Activated naive CD4-positive, alpha-beta T cell treated with anti-CD3 and anti-CD28 coated beads, Interleukin-2, amount 10 ng/mL, durations not matched to agents 7 days and 5 days (primary cell): Measurements from ENCODE around the gene FMN2.

Experiments
- CTCF ChIA-PET: fragments of 350-600 bp; sonication (Branson Sonifier 250); formaldehyde crosslinking; loops from one replicate; lab custom pipeline; 2021; ENCODE audit warnings: antibody characterized with exemption; lab: Charles Lee
- DNase-seq: peaks from one replicate; pipeline ENCODE4 v3.0.0-alpha.2; 2020
- H3K27ac Mint-ChIP-seq: one replicate; pipeline ENCODE4 v1.8.0; 2021; ENCODE audit warnings: mild to moderate bottlenecking, moderate library complexity, mixed read lengths
- H3K27me3 Mint-ChIP-seq: one replicate; pipeline ENCODE4 v1.8.0; 2021; ENCODE audit warnings: mild to moderate bottlenecking, mixed read lengths
- H3K36me3 Mint-ChIP-seq: one replicate; pipeline ENCODE4 v1.8.0; 2021; ENCODE audit warnings: mixed read lengths
- H3K4me1 Mint-ChIP-seq: one replicate; pipeline ENCODE4 v1.8.0; 2021; ENCODE audit warnings: mixed read lengths
- H3K4me3 Mint-ChIP-seq: one replicate; pipeline ENCODE4 v1.8.0; 2021; ENCODE audit warnings: mild to moderate bottlenecking, moderate library complexity, mixed read lengths
- H3K9me3 Mint-ChIP-seq: one replicate; pipeline ENCODE4 v1.8.0; 2021; ENCODE audit warnings: mixed read lengths

Gene FMN2

DNA sequence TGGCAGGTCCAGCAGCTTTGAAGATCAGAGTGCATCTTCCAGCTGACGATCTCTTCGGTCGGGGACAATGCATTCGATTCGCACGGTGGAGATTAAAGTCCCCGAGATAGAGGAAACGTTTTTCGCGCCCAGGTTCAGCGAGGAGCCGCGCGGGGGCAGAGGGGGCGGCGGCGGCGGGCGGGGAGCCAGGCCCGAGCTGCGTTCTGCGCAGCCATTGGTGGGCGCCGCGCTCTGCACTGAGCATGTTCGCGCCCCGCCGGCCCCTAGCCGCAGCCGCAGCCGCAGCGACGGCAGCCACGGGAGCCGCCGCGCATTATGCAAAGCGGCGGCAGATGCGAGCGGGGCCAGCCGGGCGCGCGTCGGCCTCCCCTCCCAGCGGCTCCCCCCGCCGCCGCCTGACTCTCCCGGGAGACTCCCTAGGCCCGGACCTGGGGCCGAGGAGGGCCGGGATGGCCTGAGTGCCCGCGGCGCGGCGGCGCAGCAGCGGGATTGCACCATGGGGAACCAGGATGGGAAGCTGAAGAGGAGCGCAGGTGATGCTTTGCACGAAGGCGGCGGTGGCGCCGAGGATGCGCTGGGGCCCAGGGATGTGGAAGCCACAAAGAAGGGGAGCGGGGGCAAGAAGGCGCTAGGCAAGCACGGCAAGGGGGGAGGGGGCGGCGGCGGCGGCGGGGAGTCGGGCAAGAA is at the start of gene FMN2:
FMN2 (plus strand) TSS at position 270 of the 687 bp plus-strand sequence; CDS start at position 497, 227 bp downstream.
- Mint-ChIP-seq H3K4me1 (peaks cover 2% of the 10 kb centered on the region), H3K9me3 (no peaks in the 10 kb centered on the region), H3K36me3 (no peaks in the 10 kb centered on the region), H3K27ac (no peak within 1 kb of the TSS), H3K4me3 (no peak within 1 kb of the TSS), H3K27me3 (peaks cover 51% of the 10 kb centered on the region)
- no peak for DNase-seq
- CTCF ChIA-PET: no interaction called here

DNA sequence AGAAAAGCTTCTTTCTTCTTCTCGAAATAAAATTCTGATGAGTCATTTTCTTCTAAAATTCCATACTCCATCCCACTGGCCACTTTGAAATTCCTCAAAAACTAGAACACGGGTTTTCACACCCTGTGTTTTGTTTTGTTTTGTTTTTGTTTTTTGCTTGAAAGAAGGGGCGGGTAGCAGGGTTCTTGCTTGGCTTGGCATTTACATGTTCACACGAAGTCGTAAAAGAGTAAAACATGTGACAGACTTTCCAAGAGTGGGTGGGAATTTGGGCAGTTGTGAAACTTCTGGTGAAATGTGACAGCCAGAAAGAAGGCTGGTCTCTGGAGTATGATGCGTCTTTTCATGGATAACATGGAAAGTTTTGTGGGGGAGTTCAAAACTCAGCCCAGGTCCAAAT is 47.1 kb upstream of the FMN2 start:
- Mint-ChIP-seq H3K9me3 (no peaks in the 10 kb centered on the region), H3K27me3 (no peaks in the 10 kb centered on the region), H3K4me1 (no peaks in the 10 kb centered on the region), H3K4me3 (no peak overlapping the region), H3K36me3 (no peaks in the 10 kb centered on the region), H3K27ac (no peak overlapping the region)
- CTCF ChIA-PET: no interaction called here
- DNase-seq: no peak

DNA sequence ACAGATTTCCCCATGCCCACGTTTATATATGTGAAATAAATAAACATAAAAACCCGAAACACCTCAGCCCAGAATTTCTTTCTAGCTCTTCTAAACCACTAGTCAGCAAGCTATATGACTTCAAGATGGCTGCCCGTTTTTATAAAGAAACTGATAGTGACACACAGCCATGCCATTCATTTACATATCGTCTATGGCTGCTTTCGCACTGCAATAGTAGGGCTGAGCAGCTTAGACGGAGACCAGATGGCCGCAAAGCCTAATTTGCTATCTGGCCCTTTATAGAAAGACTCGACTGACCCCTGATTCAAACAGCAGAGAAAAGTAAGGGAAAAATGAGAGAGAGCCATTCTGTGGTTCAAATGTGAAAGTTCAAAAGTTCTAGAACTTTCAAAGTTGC is 45.7 kb upstream of the FMN2 start:
- Mint-ChIP-seq H3K4me3 (no peak overlapping the region), H3K9me3 (no peaks in the 10 kb centered on the region), H3K27ac (no peak overlapping the region), H3K27me3 (no peaks in the 10 kb centered on the region), H3K4me1 (no peaks in the 10 kb centered on the region), H3K36me3 (no peaks in the 10 kb centered on the region)
- CTCF ChIA-PET: interaction anchor here (0.6 to 0.9 kb wide), 2 partner anchors 61 to 103 kb away, joined by 3 read pairs; no protein-coding TSS in a partner anchor
- DNase-seq: no peak

DNA sequence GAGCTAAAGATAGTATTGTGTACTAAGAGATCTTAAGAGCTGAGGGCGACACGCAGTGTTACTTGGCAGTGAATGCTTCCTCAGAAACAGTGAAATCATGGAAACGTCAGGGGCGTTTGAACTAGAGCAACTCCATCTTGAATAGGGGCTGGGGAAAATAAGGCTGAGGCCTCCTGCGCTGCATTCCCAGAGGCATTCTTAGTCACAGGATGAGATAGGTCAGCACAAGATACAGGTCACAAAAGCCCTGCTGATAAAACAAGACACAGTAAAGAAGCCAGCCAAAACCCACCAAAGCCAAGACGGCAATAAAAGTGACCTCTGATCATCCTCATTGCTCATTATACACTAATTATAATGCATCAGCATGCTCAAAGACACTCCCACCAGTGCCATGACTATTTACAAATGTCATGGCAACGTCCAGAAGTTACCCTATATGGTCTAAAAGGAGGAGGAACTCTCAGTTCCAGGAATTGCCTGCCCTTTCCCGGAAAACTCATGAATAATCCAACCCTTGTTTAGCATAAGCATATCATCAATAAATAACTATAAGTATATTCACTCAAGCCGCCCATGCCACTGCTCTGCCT is 37.5 kb upstream of the FMN2 start:
- no peaks in the 10 kb centered on the region for H3K27me3 Mint-ChIP-seq
- CTCF ChIA-PET: no interaction called here
- H3K4me3 Mint-ChIP-seq: no peak overlapping the region
- no peaks in the 10 kb centered on the region for H3K36me3 Mint-ChIP-seq
- H3K27ac Mint-ChIP-seq: no peak overlapping the region
- H3K4me1 Mint-ChIP-seq: no peaks in the 10 kb centered on the region
- H3K9me3 Mint-ChIP-seq: peaks cover 8% of the 10 kb centered on the region
- DNase-seq: no peak

DNA sequence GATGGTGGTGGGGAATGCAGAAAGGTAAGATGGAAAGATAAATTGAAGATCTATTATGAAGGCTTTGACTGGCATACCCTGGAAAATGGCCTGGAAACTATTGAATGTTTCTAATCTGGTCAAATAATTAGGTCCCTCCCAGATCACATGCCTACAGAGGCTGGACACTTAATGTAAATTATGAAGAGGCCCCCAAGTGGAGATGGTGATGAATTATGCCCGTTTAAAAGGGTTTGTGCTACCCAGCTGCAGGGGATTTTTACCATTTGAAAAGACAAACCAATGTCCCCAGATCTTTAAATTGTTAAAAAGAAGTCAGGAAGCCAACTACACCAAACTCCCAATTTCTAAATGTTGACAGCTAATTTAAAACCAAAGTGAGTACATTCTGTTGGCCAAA is 35.7 kb upstream of the FMN2 start:
- no peak overlapping the region for H3K4me3 Mint-ChIP-seq
- no peaks in the 10 kb centered on the region for H3K36me3 Mint-ChIP-seq
- no peaks in the 10 kb centered on the region for H3K4me1 Mint-ChIP-seq
- H3K27ac Mint-ChIP-seq: no peak overlapping the region
- CTCF ChIA-PET: no interaction called here
- H3K9me3 Mint-ChIP-seq: peaks cover 8% of the 10 kb centered on the region
- H3K27me3 Mint-ChIP-seq: no peaks in the 10 kb centered on the region
- no peak for DNase-seq

DNA sequence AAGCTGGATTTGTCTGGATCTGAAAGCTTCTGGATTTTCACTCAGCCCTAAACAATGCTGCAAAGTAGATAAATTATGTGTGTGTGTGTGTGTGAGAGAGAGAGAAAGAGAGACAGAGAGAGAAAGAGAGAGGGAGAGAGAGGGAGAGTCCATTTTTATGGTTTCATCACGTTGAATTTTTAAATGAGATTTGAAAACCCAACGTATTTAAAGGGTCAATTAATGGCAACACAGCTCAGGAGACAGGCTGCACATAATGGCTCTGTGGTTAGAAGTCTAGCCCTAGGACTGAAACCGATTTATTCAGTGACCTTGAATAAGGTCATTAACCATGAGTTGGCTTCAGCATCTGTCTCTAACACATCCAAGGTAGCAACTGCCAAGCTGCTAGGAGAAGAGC is 35.3 kb upstream of the FMN2 start:
- Mint-ChIP-seq H3K27me3 (no peaks in the 10 kb centered on the region), H3K4me3 (no peak overlapping the region), H3K27ac (no peak overlapping the region), H3K36me3 (no peaks in the 10 kb centered on the region), H3K9me3 (peaks cover 8% of the 10 kb centered on the region), H3K4me1 (no peaks in the 10 kb centered on the region)
- CTCF ChIA-PET: no interaction called here
- DNase-seq: no peak

DNA sequence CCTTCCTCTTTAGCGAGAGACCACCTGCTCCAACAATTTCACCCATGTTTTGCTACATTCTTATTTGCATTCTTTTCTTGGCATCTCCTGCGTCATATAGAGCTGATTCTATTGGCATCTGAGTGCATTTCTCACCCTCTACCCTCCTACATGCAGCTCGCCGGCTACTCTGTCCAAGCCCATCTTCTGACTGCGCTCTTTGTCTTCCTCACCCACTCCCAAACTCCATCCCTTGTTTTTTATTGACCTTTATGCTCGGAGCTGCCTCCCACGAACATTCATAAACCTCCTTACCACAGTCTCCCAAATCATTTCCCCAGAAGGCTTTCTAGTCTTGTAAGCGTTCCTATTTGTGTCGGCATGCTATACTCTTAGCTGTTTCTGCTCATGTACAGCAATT is 33.6 kb upstream of the FMN2 start:
- Mint-ChIP-seq H3K27ac (no peak overlapping the region), H3K9me3 (peaks cover 3% of the 10 kb centered on the region), H3K4me3 (no peak overlapping the region), H3K4me1 (no peaks in the 10 kb centered on the region), H3K27me3 (no peaks in the 10 kb centered on the region), H3K36me3 (no peaks in the 10 kb centered on the region)
- CTCF ChIA-PET: no interaction called here
- no peak for DNase-seq

DNA sequence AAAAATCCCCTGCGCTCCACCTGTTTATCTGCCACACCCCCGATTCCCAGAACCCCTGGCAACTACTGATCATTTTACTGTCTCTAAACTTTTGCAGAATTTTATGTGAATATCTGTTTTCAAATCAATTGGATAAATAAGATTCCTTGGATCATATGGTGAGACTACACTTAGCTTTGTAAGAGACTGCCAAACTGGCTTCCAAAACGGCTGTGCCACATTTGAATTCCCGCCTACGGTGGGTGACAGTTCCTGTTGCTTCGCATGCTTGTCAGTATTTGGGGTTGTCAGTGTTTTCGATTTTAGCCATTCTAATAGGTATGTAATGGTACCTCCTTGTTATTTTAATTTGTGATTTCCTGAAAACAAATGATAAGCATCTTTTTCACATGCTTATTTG is 22.7 kb upstream of the FMN2 start:
- DNase-seq: no peak
- Mint-ChIP-seq H3K9me3 (no peaks in the 10 kb centered on the region), H3K4me3 (no peak overlapping the region), H3K27ac (no peak overlapping the region), H3K27me3 (no peaks in the 10 kb centered on the region), H3K36me3 (no peaks in the 10 kb centered on the region), H3K4me1 (no peaks in the 10 kb centered on the region)
- CTCF ChIA-PET: no interaction called here

DNA sequence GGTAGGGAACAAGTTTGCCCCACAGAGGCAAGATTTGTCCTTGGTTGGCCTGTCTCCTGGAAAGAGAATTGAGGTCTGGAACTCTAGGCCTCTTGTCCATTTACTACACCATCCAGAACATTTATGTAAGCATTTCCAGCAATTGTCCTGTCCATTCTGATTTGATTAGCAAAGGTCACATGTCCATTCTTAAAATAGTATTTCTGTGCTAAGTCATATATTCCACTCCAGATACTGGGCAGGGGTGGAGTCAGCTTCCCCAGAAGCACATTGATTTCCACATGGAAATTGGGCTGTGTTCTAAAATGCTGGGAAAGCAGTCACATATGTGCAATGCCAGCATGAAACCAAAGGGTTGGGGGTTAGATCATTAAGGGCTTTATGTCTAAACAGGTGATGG is 21.5 kb upstream of the FMN2 start:
- no peaks in the 10 kb centered on the region for H3K36me3 Mint-ChIP-seq
- no peak for DNase-seq
- no peak overlapping the region for H3K4me3 Mint-ChIP-seq
- no peak overlapping the region for H3K27ac Mint-ChIP-seq
- H3K9me3 Mint-ChIP-seq: no peaks in the 10 kb centered on the region
- H3K4me1 Mint-ChIP-seq: no peaks in the 10 kb centered on the region
- CTCF ChIA-PET: no interaction called here
- no peaks in the 10 kb centered on the region for H3K27me3 Mint-ChIP-seq

DNA sequence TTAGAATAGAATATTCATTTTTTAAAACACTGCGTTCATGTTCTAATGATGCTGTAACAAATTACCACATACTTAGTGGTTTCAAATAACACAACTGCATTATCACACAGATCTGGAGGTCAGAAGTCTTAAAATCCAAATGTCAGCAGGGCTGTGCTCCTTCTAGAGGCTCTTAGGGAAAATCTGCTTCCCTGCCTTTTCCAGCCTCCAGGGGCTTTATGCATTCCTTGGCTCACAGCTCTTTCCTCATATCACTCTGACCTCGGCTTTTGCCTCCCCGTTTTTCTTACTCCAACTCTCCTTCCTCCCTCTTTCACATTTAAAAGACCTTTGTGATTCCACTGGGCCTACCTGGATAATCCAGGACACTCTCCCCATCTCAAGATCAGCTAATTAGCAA is 18.6 kb upstream of the FMN2 start:
- H3K27me3 Mint-ChIP-seq: no peaks in the 10 kb centered on the region
- no peaks in the 10 kb centered on the region for H3K36me3 Mint-ChIP-seq
- H3K9me3 Mint-ChIP-seq: no peaks in the 10 kb centered on the region
- CTCF ChIA-PET: interaction anchor here (0.6 kb wide), 1 partner anchor 17 kb away, joined by 3 read pairs; no protein-coding TSS in a partner anchor
- H3K27ac Mint-ChIP-seq: no peak overlapping the region
- H3K4me3 Mint-ChIP-seq: no peak overlapping the region
- no peak for DNase-seq
- H3K4me1 Mint-ChIP-seq: no peaks in the 10 kb centered on the region

DNA sequence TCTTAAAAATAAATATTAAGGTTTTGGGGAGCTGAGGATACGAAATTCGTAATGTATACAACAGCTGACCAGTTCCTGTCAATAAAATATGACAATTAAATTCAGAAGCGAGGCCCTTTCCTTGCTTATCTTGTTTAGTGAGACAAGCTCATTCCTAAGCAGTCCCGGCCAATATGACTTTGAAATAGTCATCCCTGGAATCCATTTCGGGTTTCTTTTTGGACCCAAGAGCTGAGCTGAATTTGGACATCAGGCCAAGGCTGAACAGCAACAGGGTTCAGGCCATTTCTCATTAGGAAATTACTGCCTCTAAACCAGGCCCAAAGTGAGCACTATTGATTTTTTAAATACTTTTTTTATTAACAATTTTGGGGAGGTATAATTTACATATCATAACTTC is 17.3 kb upstream of the FMN2 start:
- H3K4me1 Mint-ChIP-seq: no peaks in the 10 kb centered on the region
- peaks cover 2% of the 10 kb centered on the region for H3K9me3 Mint-ChIP-seq
- no peaks in the 10 kb centered on the region for H3K36me3 Mint-ChIP-seq
- no peak for DNase-seq
- H3K27me3 Mint-ChIP-seq: no peaks in the 10 kb centered on the region
- no peak overlapping the region for H3K27ac Mint-ChIP-seq
- CTCF ChIA-PET: no interaction called here
- no peak overlapping the region for H3K4me3 Mint-ChIP-seq

DNA sequence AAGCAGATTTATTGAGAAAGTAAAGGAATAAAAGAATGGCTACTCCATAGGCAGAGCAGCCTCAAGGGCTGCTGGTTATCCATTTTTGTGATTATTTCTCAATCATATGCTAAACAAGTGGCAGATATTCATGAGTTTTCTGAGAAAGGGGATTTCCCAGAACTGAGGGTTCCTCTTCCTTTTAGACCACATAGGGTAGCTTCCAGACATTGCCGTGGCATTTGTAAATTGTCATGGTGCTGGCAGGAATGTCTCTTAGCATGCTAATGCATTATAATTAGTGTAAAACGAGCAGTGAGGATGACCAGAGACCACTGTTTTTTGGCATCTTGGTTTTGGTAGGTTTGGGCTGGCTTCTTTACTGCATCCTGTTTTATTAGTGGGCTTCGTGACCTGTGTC is 16.8 kb upstream of the FMN2 start:
- Mint-ChIP-seq H3K27me3 (no peaks in the 10 kb centered on the region), H3K36me3 (no peaks in the 10 kb centered on the region), H3K9me3 (peaks cover 2% of the 10 kb centered on the region), H3K27ac (no peak overlapping the region), H3K4me1 (no peaks in the 10 kb centered on the region), H3K4me3 (no peak overlapping the region)
- DNase-seq: no peak
- CTCF ChIA-PET: no interaction called here

DNA sequence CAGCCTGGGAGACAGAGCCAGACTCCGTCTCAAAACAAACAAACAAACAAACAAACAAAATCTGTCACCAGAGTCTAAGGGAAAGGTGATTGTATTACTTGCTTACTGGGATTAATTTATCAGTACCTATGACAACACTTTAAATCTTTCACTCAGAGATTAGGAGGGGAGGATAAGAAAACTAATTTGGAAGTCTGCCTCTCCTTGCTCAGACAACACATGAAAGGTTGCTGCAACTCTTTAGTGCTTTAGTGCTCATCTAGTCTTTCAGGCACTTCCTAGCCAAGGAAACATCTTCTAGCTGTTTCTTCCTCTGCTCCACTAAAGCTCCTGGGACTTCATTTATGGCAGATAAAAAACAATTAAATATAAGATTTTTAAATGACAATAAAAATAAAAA is 7.3 kb upstream of the FMN2 start:
- Mint-ChIP-seq H3K27me3 (peaks cover 7% of the 10 kb centered on the region), H3K9me3 (peaks cover 2% of the 10 kb centered on the region), H3K27ac (no peak overlapping the region), H3K4me3 (no peak overlapping the region), H3K36me3 (no peaks in the 10 kb centered on the region), H3K4me1 (no peaks in the 10 kb centered on the region)
- CTCF ChIA-PET: no interaction called here
- no peak for DNase-seq

DNA sequence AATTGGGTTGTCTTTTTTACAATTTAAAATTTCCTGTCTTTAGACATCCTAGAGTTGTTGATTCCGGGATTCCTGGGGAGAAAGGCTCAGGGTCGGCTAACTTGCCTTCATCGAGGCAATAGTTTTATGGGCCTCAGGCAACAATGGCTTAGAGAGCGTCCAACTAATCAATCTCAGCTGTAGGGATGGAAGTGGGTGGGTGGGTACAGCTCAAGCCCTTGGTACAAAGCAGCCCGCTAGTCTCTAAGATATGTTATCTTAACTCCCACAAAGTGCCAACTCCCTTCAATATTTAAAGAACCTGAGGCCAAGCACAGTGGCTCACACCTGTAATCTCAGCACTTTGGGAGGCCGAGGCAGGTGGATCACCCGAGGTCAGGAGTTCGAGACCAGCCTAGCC is 6.9 kb upstream of the FMN2 start:
- Mint-ChIP-seq H3K4me1 (no peaks in the 10 kb centered on the region), H3K36me3 (no peaks in the 10 kb centered on the region), H3K9me3 (peaks cover 2% of the 10 kb centered on the region), H3K27ac (no peak overlapping the region), H3K27me3 (peaks cover 7% of the 10 kb centered on the region), H3K4me3 (no peak overlapping the region)
- DNase-seq: no peak
- CTCF ChIA-PET: no interaction called here

DNA sequence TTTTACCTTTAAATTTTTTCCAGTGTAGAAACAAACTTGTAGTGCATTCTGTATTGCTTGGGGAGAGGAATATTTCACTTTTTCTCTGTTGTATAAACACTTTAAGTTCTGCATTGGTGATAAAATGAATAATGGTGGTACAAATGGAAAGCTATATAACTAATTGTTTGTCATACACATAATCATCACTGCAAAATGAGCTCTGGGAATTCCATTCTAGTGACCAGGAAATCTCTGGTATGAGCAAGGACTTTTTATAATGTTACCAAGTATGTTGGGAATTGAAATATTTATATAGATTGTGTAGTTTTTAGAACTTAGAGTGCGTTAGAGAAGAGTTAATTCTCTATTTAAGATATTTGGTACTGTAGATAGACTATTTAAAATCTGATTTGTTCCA is 5.0 kb upstream of the FMN2 start:
- H3K4me1 Mint-ChIP-seq: peaks cover 2% of the 10 kb centered on the region
- H3K9me3 Mint-ChIP-seq: peaks cover 2% of the 10 kb centered on the region
- CTCF ChIA-PET: no interaction called here
- no peak for DNase-seq
- no peak overlapping the region for H3K4me3 Mint-ChIP-seq
- H3K36me3 Mint-ChIP-seq: no peaks in the 10 kb centered on the region
- peaks cover 23% of the 10 kb centered on the region for H3K27me3 Mint-ChIP-seq
- no peak overlapping the region for H3K27ac Mint-ChIP-seq
